Activated naive CD4-positive, alpha-beta T cell treated with anti-CD3 and anti-CD28 coated beads for 36 hours (primary cell): ENCODE results near the gene GGTLC2. TPM values are rescaled to one million over a fixed set of nuclear protein-coding genes. Genes with fewer than 3 reads are reported as not detected.
"Not testable (repeated sequence)": the region's sequence is repeated elsewhere in the genome, so short reads cannot be mapped to it uniquely, and the experiment has no call there.

Source experiments
- CTCF ChIA-PET: fragments of 350-600 bp; sonication (Branson Sonifier 250); formaldehyde crosslinking; loops from one replicate; lab custom pipeline; 2021; ENCODE audit warnings: antibody characterized with exemption; lab: Charles Lee
- DNase-seq: peaks from one replicate; pipeline ENCODE4 v3.0.0-alpha.2; 2020
- H3K27ac Mint-ChIP-seq: one replicate; pipeline ENCODE4 v1.8.0; 2021; ENCODE audit warnings: mild to moderate bottlenecking, mixed read lengths
- H3K27me3 Mint-ChIP-seq: one replicate; pipeline ENCODE4 v1.8.0; 2021; ENCODE audit warnings: low read depth, mixed read lengths
- H3K36me3 Mint-ChIP-seq: one replicate; pipeline ENCODE4 v1.8.0; 2021; ENCODE audit warnings: low read depth, mixed read lengths
- H3K4me1 Mint-ChIP-seq: one replicate; pipeline ENCODE4 v1.8.0; 2021; ENCODE audit warnings: low read depth, mixed read lengths
- H3K4me3 Mint-ChIP-seq: one replicate; pipeline ENCODE4 v1.8.0; 2021; ENCODE audit warnings: mild to moderate bottlenecking, moderate library complexity, mixed read lengths
- H3K9me3 Mint-ChIP-seq: one replicate; pipeline ENCODE4 v1.8.0; 2021; ENCODE audit warnings: mixed read lengths
- intact Hi-C: fragments of 100-400 bp; cut with micrococcal nuclease; formaldehyde crosslinking; loops from one replicate; pipeline ENCODE4 v1.15.1; 2023
- total RNA-seq, 2 experiments: library from RNA; stranded (reverse); gene quantifications; one replicate each; pipeline ENCODE4 v1.2.3, GENCODE V29; 2021

GGTLC2 gene
- total RNA-seq, 2 experiments from 2014 or later: not detected

- H3K9me3 Mint-ChIP-seq, H3K4me1 Mint-ChIP-seq, H3K4me3 Mint-ChIP-seq, CTCF ChIA-PET, H3K27ac Mint-ChIP-seq, H3K27me3 Mint-ChIP-seq, DNase-seq, intact Hi-C loops, H3K36me3 Mint-ChIP-seq: not testable (repeated sequence)
Observed at GRCh38 chr22:22645969-22646368, 1.6 kb downstream of the GGTLC2 start.

GRCh38 chr22:22647952-22648351 lies 3.5 kb downstream of the GGTLC2 start:
- H3K9me3 Mint-ChIP-seq, H3K4me1 Mint-ChIP-seq, intact Hi-C loops, CTCF ChIA-PET, H3K4me3 Mint-ChIP-seq, DNase-seq, H3K27me3 Mint-ChIP-seq, H3K36me3 Mint-ChIP-seq, H3K27ac Mint-ChIP-seq: not testable (repeated sequence)

- H3K36me3 Mint-ChIP-seq: not testable (repeated sequence)
Observed at GRCh38 chr22:22648863-22649536, 4.6 kb downstream of the GGTLC2 start.

GRCh38 chr22:22649761-22650160 lies 5.3 kb downstream of the GGTLC2 start:
- DNase-seq, intact Hi-C loops, H3K4me3 Mint-ChIP-seq, H3K36me3 Mint-ChIP-seq, H3K9me3 Mint-ChIP-seq, H3K27ac Mint-ChIP-seq, H3K27me3 Mint-ChIP-seq, CTCF ChIA-PET: not testable (repeated sequence)
- peaks cover 13% of the 10 kb centered on the region for H3K4me1 Mint-ChIP-seq

More at GRCh38 chr22:22648863-22649536, 4.6 kb downstream of the GGTLC2 start:
- DNase-seq, H3K27me3 Mint-ChIP-seq, H3K4me1 Mint-ChIP-seq, H3K4me3 Mint-ChIP-seq, H3K9me3 Mint-ChIP-seq, H3K27ac Mint-ChIP-seq, intact Hi-C loops, CTCF ChIA-PET: not testable (repeated sequence)

GRCh38 chr22:22650398-22650797 lies 6.0 kb downstream of the GGTLC2 start:
- H3K36me3 Mint-ChIP-seq, DNase-seq, H3K27ac Mint-ChIP-seq, H3K27me3 Mint-ChIP-seq, intact Hi-C loops, H3K9me3 Mint-ChIP-seq, H3K4me3 Mint-ChIP-seq, CTCF ChIA-PET: not testable (repeated sequence)
- peaks cover 19% of the 10 kb centered on the region for H3K4me1 Mint-ChIP-seq

- CTCF ChIA-PET, H3K27ac Mint-ChIP-seq, intact Hi-C loops, H3K9me3 Mint-ChIP-seq, H3K36me3 Mint-ChIP-seq, H3K27me3 Mint-ChIP-seq, DNase-seq, H3K4me3 Mint-ChIP-seq: not testable (repeated sequence)
- peaks cover 21% of the 10 kb centered on the region for H3K4me1 Mint-ChIP-seq
Observed at GRCh38 chr22:22650803-22651515, 6.5 kb downstream of the GGTLC2 start.

- CTCF ChIA-PET, H3K27ac Mint-ChIP-seq, H3K27me3 Mint-ChIP-seq, H3K36me3 Mint-ChIP-seq, intact Hi-C loops, H3K9me3 Mint-ChIP-seq, DNase-seq, H3K4me3 Mint-ChIP-seq: not testable (repeated sequence)
- peaks cover 21% of the 10 kb centered on the region for H3K4me1 Mint-ChIP-seq
Observed at GRCh38 chr22:22651593-22651992, 7.2 kb downstream of the GGTLC2 start.

GRCh38 chr22:22652102-22652501 lies 7.7 kb downstream of the GGTLC2 start:
- H3K36me3 Mint-ChIP-seq, H3K27ac Mint-ChIP-seq, intact Hi-C loops: not testable (repeated sequence)

GRCh38 chr22:22652573-22652972 lies 8.2 kb downstream of the GGTLC2 start:
- H3K36me3 Mint-ChIP-seq, H3K27ac Mint-ChIP-seq, intact Hi-C loops, H3K9me3 Mint-ChIP-seq, H3K27me3 Mint-ChIP-seq, DNase-seq, H3K4me3 Mint-ChIP-seq, CTCF ChIA-PET: not testable (repeated sequence)
- H3K4me1 Mint-ChIP-seq: peaks cover 21% of the 10 kb centered on the region

More at GRCh38 chr22:22652102-22652501, 7.7 kb downstream of the GGTLC2 start:
- H3K9me3 Mint-ChIP-seq, DNase-seq, H3K27me3 Mint-ChIP-seq, CTCF ChIA-PET, H3K4me3 Mint-ChIP-seq: not testable (repeated sequence)
- H3K4me1 Mint-ChIP-seq: peaks cover 21% of the 10 kb centered on the region

GRCh38 chr22:22653677-22654381 lies 9.4 kb downstream of the GGTLC2 start:
- CTCF ChIA-PET: interaction anchor here (0.7 to 1.3 kb wide), 3 partner anchors 13 to 67 kb away, joined by 3 to 4 read pairs (median 3); no protein-coding TSS in a partner anchor
- H3K27me3 Mint-ChIP-seq, H3K4me3 Mint-ChIP-seq, intact Hi-C loops, H3K27ac Mint-ChIP-seq, DNase-seq, H3K36me3 Mint-ChIP-seq, H3K9me3 Mint-ChIP-seq: not testable (repeated sequence)
- peaks cover 21% of the 10 kb centered on the region for H3K4me1 Mint-ChIP-seq

GRCh38 chr22:22655452-22656290 lies 11.3 kb downstream of the GGTLC2 start:
- Mint-ChIP-seq H3K4me3 (no peak overlapping the region), H3K27me3 (no peaks in the 10 kb centered on the region), H3K4me1 (peaks cover 21% of the 10 kb centered on the region), H3K36me3 (no peaks in the 10 kb centered on the region), H3K27ac (no peak overlapping the region), H3K9me3 (no peaks in the 10 kb centered on the region)
- DNase-seq: no peak
- intact Hi-C loops: no loop called here
- CTCF ChIA-PET: interaction anchor here (1.0 kb wide), 1 partner anchor 11 kb away, joined by 3 read pairs; no protein-coding TSS in a partner anchor

GRCh38 chr22:22657712-22658111 lies 13.3 kb downstream of the GGTLC2 start:
- Mint-ChIP-seq H3K27ac (no peak overlapping the region), H3K27me3 (no peaks in the 10 kb centered on the region), H3K36me3 (no peaks in the 10 kb centered on the region), H3K4me3 (no peak overlapping the region), H3K9me3 (no peaks in the 10 kb centered on the region), H3K4me1 (peaks cover 19% of the 10 kb centered on the region)
- intact Hi-C loops: no loop called here
- CTCF ChIA-PET: interaction anchor here (0.7 kb wide), 1 partner anchor 96 kb away, joined by 3 read pairs; no protein-coding TSS in a partner anchor
- no peak for DNase-seq
